Activated CD4-positive, alpha-beta T cell treated with anti-CD3 and anti-CD28 coated beads for 24 hours (primary cell): ENCODE data around the gene RING1.
"Not testable (repeated sequence)": the region's sequence is repeated elsewhere in the genome, so short reads cannot be mapped to it uniquely, and the experiment has no call there.

Source experiments
- DNase-seq, 2 donors: peaks; one replicate each; pipeline ENCODE4 v3.0.0-alpha.2; 2020; ENCODE audit warnings: low read depth in 2 of 2

The RING1 gene

GRCh38 chr6:33206027-33206863, 2.1 kb upstream of the RING1 start:
- DNase-seq: no peak

- no peak for DNase-seq
Observed at GRCh38 chr6:33206864-33207551, 1.3 kb upstream of the RING1 start.

GRCh38 chr6:33207552-33208090, 679 bp upstream of the RING1 start:
- DNase-seq: no peak

DNA sequence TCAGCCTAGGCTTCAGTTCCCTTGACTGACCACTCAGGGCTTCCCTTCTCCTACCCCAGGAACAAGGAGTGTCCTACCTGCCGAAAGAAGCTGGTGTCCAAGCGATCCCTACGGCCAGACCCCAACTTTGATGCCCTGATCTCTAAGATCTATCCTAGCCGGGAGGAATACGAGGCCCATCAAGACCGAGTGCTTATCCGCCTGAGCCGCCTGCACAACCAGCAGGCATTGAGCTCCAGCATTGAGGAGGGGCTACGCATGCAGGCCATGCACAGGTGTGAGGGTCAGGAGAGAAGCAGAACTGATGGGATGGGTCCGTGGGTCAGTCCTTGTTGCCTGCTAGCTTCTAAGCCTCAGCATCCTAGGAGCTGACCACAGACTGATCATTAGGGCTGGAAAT, 1.6 kb downstream of the RING1 start:
- no peak for DNase-seq

DNA sequence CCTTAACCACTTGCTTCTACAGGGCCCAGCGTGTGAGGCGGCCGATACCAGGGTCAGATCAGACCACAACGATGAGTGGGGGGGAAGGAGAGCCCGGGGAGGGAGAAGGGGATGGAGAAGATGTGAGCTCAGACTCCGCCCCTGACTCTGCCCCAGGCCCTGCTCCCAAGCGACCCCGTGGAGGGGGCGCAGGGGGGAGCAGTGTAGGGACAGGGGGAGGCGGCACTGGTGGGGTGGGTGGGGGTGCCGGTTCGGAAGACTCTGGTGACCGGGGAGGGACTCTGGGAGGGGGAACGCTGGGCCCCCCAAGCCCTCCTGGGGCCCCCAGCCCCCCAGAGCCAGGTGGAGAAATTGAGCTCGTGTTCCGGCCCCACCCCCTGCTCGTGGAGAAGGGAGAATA, 2.8 kb downstream of the RING1 start:
- DNase-seq: no peak

- no peak for DNase-seq
Observed at GRCh38 chr6:33211666-33212422, 3.5 kb downstream of the RING1 start.

DNA sequence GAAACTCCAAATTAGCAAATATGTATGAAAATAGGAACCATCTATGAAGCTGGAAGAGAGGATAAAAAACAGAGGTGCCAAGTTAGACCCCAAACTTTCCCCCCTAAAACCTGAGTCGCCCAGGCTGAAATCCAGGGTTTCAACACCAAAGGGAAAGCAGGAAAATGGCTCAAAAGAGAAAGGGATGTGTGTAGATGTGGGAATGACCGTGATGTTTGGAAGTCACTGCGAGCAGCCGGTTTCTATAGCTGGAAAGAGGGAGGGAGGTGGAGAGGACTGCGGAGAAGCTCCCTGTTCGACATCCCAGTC, 4.5 kb downstream of the RING1 start:
- no peak for DNase-seq

- no peak for DNase-seq
Observed at GRCh38 chr6:33213166-33213988, 5.1 kb downstream of the RING1 start.

DNA sequence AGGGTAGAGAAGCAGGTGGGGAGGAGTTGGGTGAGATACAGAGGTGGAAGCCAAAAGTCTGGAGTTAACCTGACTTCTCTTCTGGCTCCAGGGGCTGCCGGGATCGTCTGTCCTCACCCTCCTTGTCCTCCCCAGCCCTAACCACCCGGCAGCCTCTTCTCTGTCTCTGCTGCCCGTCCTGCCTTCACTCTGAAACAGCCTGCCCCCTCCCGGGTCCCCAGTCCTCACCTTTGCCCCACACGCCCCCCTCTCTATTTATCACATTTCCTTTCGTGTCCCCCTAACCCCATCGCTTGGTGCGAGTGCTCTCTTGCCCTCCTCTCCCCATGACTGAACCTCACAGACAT, 5.7 kb downstream of the RING1 start:
- no peak for DNase-seq

DNA sequence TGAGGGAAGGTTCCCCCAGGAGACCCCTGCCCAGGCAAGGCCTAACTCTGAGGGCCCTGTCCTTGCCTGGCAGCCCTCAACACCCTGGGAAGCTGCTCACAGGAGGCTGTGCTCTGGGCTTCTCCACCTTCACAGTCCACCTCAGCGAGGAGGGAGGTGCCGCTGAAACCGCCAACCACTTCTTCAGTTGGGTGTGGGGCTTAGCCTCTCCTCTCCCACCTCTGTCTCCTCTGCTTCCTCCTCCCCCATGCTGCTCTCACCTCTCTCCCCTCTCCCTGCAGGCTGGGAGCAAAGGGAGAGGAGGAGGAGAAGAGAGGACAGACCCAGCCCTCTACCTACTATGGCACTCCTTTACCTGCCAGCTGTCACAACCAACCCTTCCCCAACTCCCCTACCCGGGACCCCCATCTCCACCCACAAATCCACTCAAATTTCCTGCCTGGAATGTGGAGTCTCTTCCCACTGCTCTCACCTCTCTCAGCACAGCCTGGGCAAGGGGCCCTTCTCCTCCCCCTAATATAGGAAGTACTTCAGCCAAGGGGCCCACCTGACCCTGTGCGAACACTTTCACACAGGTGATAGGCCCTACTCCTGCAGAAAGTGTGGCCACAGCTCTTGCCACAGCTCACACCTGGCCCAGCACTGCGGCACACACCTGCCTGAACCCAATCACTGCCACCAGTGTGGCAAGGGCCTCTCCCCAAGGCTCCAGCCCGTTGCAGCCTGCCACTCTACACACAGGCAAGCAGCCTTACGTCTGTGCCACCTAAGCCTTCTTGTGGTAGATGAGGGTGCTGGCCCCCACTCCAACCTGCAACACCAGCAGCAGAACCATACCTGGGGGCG, 7.2 kb downstream of the RING1 start:
- DNase-seq: no peak

- DNase-seq: no peak
Observed at GRCh38 chr6:33216117-33216649, 7.9 kb downstream of the RING1 start.

- no peak for DNase-seq
Observed at GRCh38 chr6:33217246-33217645, 8.9 kb downstream of the RING1 start.

DNA sequence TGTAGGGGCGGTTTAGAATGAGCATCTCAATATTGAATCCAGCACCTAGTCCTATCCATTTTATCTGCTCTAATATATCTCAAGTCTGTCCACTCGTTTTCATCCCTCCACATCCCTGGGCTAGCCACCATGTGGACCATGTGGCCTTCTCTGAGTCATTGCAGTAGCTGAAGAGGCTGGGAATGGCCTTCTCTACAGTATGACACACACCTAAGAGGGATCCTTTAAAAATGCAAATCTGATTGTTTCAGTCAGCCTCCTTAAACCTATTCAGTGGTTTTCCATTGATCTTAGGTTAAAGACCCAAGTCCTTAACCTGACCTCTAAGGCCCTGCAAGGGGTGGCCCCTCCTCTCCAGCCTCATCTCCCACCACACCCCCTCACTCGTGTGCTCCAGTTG, 9.4 kb downstream of the RING1 start:
- DNase-seq: no peak

GRCh38 chr6:33226503-33227120, 18.3 kb downstream of the RING1 start:
- DNase-seq: not testable (repeated sequence)

DNA sequence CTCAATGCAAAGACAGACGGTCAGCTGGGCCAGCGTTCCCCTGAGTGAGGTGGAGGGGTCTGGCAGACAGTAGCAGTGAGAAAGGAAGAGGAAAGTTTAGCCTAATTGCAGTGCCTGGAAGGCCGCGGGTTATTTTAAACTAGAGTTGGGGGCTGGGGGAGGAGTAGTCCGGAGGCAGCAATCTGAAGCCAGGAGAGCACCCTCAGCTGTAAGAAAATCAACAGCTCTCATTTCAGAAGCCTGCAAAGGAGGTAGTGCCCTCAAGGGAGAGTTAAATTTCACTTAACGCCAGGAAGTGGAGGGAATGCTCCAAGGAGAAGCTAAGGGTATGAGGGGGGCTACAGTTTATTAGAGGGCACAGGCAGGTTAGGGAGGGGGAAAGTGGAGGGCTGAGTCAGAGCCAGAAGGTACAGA, 26.9 kb downstream of the RING1 start:
- no peak for DNase-seq

- no peak for DNase-seq
Observed at GRCh38 chr6:33236328-33236727, 28.0 kb downstream of the RING1 start.

DNA sequence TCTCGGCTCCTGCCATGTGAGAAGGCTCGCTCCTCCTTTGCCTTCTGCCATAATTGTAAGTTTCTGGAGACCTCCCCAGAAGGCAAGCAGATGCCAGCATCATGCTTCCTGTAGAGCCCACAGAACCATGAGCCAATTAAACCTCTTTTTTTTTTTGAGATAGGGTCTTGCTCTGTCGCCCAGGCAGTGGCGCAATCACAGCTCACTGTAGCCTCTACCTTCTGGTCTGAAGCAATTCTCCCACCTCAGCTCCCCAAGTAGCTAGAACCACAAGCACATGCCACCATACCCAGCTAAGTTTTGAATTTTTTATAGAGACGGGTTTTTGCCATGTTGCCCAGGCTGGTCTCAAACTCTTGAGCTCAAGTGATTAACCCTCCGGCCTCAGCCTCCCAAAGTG, 28.6 kb downstream of the RING1 start:
- no peak for DNase-seq

GRCh38 chr6:33237741-33238140, 29.4 kb downstream of the RING1 start:
- no peak for DNase-seq

DNA sequence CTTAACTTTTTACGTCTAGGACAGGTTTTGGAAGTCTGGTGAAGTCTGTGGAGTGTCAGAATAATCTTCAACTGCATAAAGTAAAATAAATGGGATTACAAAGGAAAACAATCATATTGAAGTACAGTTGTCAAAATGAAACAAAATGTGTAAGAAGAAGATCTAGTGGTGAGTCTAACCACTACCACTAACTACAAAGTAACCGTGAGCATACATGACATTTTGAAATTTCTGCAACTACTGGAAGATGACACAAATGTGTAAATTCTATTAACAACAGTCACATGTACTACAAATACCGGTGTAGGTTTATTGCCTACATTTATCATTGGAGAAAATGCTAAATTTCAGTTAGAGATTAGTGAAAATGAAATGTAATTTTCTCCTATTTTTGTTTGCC, 33.7 kb downstream of the RING1 start:
- no peak for DNase-seq

DNA sequence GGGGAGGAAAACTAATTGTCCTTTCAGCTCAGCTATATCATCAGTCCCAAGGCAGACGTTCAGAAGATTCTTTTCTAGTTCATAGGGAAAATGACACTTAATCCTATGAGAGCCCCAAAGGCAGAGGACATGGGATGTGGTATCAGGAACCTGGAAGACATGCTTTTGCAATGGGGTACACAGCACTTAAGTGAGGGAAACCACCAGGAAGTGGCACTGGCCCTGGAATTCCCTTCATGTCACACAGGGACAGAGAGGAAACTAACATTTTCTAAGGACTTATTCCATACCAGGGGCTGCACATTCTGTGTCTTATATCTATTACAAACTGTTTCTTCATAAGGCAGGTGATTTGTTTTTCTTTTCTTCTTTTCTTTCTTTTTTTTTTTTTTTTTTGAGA, 35.2 kb downstream of the RING1 start:
- DNase-seq: no peak
